Naive B cell (primary cell): ENCODE measurements around the gene UTP11. TPM values are rescaled to one million over a fixed set of nuclear protein-coding genes. Genes with fewer than 3 reads are reported as not detected.

Source experiments
- ATAC-seq, 2 donors: fragments of 150-1000 bp; cut with Tn5 transposase; 2 replicates each; pipeline ENCODE4 v1.10.0; 2021; ENCODE audit warnings: low read depth in 2 of 2, mild to moderate bottlenecking in 2 of 2, moderate library complexity in 2 of 2
- DNase-seq: peaks from one replicate; pipeline ENCODE4 v3.0.0; 2022
- H3K27ac Mint-ChIP-seq, 6 donors: one replicate each; pipeline ENCODE4 v1.8.0; 2020 to 2022; ENCODE audit warnings: mild to moderate bottlenecking in 6 of 6, mixed read lengths in 6 of 6, moderate library complexity in 5 of 6, inconsistent platforms in 2 of 6
- H3K27me3 Mint-ChIP-seq, 3 donors: one replicate each; pipeline ENCODE4 v1.8.0; 2021 to 2022; ENCODE audit warnings: mixed read lengths in 3 of 3, mild to moderate bottlenecking in 1 of 3
- H3K36me3 Mint-ChIP-seq, 2 donors: one replicate each; pipeline ENCODE4 v1.8.0; 2020 to 2022; ENCODE audit warnings: mixed read lengths in 2 of 2, inconsistent platforms in 1 of 2, mild to moderate bottlenecking in 1 of 2
- H3K4me1 Mint-ChIP-seq, 3 donors: one replicate each; pipeline ENCODE4 v1.8.0; 2020 to 2022; ENCODE audit warnings: mixed read lengths in 3 of 3, inconsistent platforms in 1 of 3, mild to moderate bottlenecking in 1 of 3, moderate library complexity in 1 of 3
- H3K4me3 Mint-ChIP-seq, 8 donors: one replicate each; pipeline ENCODE4 v1.8.0; 2020 to 2022; ENCODE audit warnings: mild to moderate bottlenecking in 8 of 8, mixed read lengths in 8 of 8, moderate library complexity in 8 of 8, inconsistent platforms in 2 of 8
- H3K9me3 Mint-ChIP-seq, 7 donors: one replicate each; pipeline ENCODE4 v1.8.0; 2020 to 2022; ENCODE audit warnings: mixed read lengths in 7 of 7, mild to moderate bottlenecking in 5 of 7, inconsistent platforms in 2 of 7, moderate library complexity in 1 of 7
- polyA plus RNA-seq, 6 donors: library from polyadenylated mRNA; unstranded; fragments of 300-500 nt; fragmentation: Illumina TruSeq; gene quantifications; one replicate each; pipeline ENCODE4 v1.2.3, GENCODE V29; 2021; ENCODE audit warnings: low read depth in 6 of 6

The UTP11 gene
- polyA plus RNA-seq, 6 donors from 2014 or later, result 19.2 to 25.3 (median 20.9) TPM

DNA sequence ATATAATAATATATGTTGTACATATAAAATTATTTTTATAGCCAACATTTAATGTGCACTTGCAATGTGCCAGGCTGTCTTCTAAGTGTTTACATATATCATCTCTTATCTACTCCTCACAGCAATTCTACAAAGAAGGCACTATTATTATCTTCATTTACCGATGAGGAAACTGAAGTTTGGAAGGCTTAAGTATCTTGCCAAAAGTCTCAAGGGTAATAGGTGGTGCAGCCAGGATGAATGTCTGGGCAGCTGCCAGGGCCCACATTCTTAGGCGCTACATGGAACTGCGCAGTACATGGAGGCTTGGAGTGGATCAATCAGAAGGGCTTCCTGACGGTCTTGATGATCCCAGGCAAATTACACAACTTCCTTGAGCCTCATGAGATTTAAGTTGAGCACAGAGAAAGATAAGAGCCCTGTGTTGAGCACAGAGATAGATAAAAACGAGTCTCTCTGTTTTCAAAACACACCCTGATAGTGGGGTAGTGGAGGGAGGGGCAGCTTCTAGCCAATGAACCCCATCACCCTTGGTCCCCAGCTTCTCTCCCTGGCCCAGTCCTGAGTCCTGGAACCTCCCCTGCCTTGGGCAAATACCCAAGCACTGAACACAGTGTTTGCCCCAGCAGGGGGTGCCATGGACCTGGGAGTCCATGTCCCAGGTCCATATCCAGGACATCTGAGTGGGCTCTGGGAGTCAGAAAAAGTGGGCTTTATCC, 24.8 kb downstream of the UTP11 start:
- no peaks in the 10 kb centered on the region for H3K4me1 Mint-ChIP-seq
- no peak for ATAC-seq

DNA sequence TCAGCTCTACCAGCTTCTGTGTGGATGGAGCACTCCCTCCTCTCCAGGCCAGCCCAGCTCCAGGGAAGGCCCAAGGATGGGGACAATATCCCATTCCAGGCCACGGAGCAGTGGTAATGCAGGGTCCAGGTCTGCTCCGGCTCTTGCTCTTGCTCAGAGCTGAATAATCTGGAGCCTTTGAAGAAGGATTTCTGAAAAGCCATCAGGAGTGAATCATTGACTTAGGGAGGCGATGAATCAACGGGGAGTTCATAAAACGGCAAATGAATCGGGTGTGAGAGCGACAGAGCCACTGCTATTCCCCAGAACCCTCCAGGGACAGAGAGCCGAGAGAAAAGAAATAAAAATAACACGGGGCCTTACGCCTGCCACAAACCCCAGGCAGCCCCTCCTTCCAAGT, 26.3 kb downstream of the UTP11 start:
- H3K27me3 Mint-ChIP-seq, result peaks cover 68 to 84% (median 75%) of the 10 kb centered on the region in 3 donors
- ATAC-seq, result no peak

More for the DNA sequence above, 24.8 kb downstream of the UTP11 start:
- Mint-ChIP-seq H3K9me3 (no peaks in the 10 kb centered on the region), H3K27me3 (peaks cover 55 to 73% (median 62%) of the 10 kb centered on the region in 3 donors), H3K4me3 (no peak overlapping the region), H3K36me3 (peaks cover 0 to 5% of the 10 kb centered on the region in 2 donors), H3K27ac (peak overlapping the region in 1 of 6 donors; percentile 15)
- no peak for DNase-seq

DNA sequence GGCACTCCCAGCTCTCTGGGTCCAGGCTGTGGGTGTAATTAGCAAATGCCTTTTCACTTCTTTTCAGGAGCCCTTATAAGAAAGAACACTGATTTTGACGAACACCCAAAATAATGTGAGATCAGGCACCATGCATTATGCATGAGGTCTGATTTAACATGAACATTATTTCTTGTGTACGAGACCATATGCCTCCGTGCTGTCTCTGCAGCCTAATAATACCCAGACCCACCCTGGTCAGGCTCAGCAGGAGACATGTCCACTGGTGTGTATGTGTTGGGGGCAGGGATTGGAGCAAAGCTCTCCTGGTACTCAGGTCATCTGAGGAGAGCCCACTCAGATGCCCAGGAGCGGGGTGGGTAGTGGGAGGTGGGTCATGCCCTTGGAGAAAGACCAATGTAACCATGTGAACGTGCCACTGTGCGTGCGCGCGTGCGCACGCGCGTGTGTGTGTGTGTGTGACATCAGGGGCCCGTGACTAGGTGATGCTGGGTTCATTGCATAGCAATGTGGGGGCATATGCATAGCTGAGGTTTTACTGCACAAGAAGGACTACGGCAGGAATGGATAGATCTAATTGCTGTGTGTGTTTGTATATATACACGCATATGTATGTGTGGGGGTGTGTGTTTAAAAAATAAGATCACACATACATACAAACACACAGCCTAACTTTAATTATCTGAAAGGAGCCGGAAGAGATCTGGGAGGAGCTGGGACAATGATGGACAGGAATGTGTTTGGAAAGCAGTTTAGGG, 27.0 kb downstream of the UTP11 start:
- H3K4me3 Mint-ChIP-seq, result no peak overlapping the region
- H3K27me3 Mint-ChIP-seq, result peaks cover 72 to 85% (median 75%) of the 10 kb centered on the region in 3 donors

More for the DNA sequence above, 26.3 kb downstream of the UTP11 start:
- Mint-ChIP-seq H3K4me1 (peaks cover 6 to 9% (median 7%) of the 10 kb centered on the region in 3 donors), H3K9me3 (no peaks in the 10 kb centered on the region), H3K36me3 (peaks cover 0 to 5% of the 10 kb centered on the region in 2 donors), H3K4me3 (no peak overlapping the region), H3K27ac (peak overlapping the region in 1 of 6 donors; percentile 52)
- no peak for DNase-seq

DNA sequence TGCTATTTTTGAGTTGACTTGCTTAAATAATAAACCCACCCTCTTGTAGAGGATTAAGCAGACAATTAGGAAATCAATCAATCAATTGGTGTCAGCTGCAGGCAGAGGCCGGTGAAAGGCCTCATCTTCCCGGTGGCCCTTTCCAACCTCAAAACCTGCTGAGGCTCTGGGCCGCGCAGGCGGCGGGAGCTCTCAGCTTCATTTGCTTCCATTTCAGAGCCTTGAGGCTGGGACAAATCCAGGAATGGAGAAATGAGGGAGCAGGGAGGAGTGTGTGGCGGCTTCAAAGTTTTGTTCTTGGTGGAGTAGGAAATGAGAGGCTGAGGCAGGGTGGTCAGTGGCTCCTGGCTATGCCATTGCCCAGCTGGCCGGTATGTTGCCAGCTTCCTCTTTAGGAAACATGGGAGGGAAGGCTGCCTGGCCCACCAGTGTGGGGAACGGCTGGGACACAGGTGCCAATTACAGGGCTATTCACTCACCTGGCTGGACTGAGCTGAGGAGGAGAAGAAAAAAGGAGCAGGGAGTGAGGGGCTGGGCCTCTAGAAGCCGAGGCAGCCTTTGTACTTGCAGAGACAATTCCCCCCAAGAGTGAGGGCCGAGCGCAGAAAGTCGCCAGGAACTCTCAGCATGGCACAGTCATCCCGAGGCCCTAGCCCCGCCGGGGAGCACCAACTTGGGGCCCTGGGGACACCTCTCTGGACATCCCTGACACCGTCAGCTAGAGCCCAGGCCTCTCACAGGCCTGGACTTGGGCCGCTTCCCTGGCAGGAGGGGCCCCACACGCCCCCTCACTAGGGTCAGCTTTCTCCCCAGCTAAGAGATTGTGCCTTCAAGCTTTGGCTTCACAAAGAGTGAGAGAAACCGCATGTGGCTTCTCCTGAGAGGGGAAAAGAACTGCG, 29.7 kb downstream of the UTP11 start:
- H3K27ac Mint-ChIP-seq, result no peak overlapping the region
- H3K4me1 Mint-ChIP-seq, result peaks cover 10 to 21% (median 12%) of the 10 kb centered on the region in 3 donors
- ATAC-seq (no peak), DNase-seq (no peak)
- H3K27me3 Mint-ChIP-seq, result peaks cover 59 to 74% (median 63%) of the 10 kb centered on the region in 3 donors
- H3K4me3 Mint-ChIP-seq, result peak overlapping the region in 3 of 8 donors; percentile 35 to 83 (median 64)
- H3K36me3 Mint-ChIP-seq, result peaks cover 0 to 5% of the 10 kb centered on the region in 2 donors
- no peaks in the 10 kb centered on the region for H3K9me3 Mint-ChIP-seq

More for the DNA sequence above, 27.0 kb downstream of the UTP11 start:
- H3K9me3 Mint-ChIP-seq, result no peaks in the 10 kb centered on the region
- no peak for DNase-seq
- ATAC-seq, result no peak
- peak overlapping the region in 1 of 6 donors; percentile 35 for H3K27ac Mint-ChIP-seq
- peaks cover 0 to 5% of the 10 kb centered on the region in 2 donors for H3K36me3 Mint-ChIP-seq
- peaks cover 10 to 16% (median 10%) of the 10 kb centered on the region in 3 donors for H3K4me1 Mint-ChIP-seq

DNA sequence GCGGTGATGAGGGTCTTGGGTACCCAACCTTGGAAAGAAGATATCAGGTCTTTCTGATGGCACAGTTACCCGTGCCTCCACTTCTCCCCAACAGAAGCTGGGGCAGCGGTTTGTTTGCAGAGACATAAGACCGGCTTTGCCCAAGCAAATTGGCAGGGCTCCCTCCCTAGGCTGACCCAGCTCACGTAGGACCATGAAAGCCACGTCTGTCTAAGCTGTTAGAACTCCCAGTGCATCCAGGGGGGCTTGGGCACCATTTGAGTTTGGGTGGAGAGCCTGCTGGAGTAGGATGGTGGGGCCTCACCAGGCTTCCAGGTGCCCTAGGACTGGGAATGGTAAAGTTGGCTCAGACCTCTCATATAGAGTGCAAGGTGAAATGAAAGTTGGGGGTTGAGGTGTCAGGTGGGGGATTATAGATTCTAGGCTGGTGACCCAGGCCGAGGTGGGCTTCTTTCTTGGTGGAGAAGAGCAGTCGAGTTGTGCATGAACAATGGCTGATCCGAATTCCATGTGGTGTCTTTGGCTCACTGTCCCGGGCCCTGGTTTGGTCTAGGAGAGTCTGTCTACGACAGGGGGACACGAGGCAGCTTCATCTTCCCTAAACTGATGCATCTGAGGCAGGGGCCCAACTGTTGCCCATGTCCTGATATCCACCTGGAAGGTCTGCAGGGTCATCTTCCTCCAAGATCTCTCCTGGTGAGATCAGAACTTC, 30.7 kb downstream of the UTP11 start:
- peaks cover 0 to 5% of the 10 kb centered on the region in 2 donors for H3K36me3 Mint-ChIP-seq
- peak overlapping the region in 5 of 8 donors; percentile 30 to 75 (median 54) for H3K4me3 Mint-ChIP-seq
- DNase-seq (no peak), ATAC-seq (no peak)
- peaks cover 55 to 77% (median 63%) of the 10 kb centered on the region in 3 donors for H3K27me3 Mint-ChIP-seq
- peak overlapping the region in 1 of 6 donors; percentile 48 for H3K27ac Mint-ChIP-seq
- H3K9me3 Mint-ChIP-seq, result no peaks in the 10 kb centered on the region
- peaks cover 10 to 28% (median 12%) of the 10 kb centered on the region in 3 donors for H3K4me1 Mint-ChIP-seq

DNA sequence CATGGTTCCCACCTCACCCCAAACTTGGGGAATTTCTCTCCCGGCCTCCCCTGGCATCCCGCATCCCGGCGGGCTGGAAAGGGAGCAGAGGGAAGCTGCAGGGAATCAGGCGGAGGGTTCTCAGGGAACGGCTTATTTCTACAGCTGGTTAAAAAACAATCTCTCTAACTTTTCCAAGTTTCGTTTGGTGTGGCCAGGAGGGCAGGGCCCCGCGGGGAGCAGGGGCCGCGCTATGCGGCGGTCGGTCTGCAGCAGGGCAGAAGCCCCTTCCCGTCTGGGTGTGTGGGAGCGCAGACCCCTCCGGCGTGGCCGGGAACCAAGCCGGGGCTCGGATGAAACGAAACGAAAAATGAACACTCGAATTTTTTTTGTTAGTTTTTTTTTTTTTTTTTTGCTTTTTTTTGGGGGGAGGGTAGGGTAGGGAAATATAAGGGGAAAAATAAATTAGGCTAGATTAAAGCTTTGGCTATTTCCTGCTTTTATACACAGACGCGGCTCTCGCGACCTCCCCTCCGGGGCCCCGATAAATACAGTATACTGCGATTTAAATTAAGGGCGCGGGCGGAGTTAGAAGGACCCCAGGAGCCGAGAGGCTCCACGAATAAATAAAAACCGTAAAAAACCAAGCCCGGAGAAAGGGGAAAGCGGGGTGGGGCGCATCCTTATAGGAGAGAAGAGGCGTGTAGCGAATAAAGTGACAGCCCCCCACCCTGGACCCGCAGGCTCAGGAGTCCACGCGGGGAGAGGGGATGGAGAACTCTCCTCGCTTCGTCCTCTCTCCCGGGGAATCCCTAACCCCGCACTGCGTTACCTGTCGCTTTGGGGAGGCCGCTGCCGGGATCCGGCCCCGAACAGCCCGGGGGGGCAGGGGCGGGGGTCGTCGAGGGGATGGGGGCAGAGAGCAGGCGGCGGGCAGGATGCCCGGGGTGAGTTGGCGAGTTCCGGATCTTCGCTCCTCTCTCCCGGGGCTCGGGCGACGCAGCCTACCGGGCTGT, 32.0 kb downstream of the UTP11 start:
- H3K4me3 Mint-ChIP-seq, result peak overlapping the region; percentile 69 to 95 (median 85)
- H3K27ac Mint-ChIP-seq, result peak overlapping the region in 4 of 6 donors; percentile 68 to 89 (median 84)
- no peak for ATAC-seq
- peak; percentile 11 for DNase-seq
- H3K36me3 Mint-ChIP-seq, result peaks cover 0 to 5% of the 10 kb centered on the region in 2 donors
- H3K9me3 Mint-ChIP-seq, result no peaks in the 10 kb centered on the region
- peaks cover 45 to 66% (median 52%) of the 10 kb centered on the region in 3 donors for H3K27me3 Mint-ChIP-seq
- H3K4me1 Mint-ChIP-seq, result peaks cover 10 to 28% (median 12%) of the 10 kb centered on the region in 3 donors

DNA sequence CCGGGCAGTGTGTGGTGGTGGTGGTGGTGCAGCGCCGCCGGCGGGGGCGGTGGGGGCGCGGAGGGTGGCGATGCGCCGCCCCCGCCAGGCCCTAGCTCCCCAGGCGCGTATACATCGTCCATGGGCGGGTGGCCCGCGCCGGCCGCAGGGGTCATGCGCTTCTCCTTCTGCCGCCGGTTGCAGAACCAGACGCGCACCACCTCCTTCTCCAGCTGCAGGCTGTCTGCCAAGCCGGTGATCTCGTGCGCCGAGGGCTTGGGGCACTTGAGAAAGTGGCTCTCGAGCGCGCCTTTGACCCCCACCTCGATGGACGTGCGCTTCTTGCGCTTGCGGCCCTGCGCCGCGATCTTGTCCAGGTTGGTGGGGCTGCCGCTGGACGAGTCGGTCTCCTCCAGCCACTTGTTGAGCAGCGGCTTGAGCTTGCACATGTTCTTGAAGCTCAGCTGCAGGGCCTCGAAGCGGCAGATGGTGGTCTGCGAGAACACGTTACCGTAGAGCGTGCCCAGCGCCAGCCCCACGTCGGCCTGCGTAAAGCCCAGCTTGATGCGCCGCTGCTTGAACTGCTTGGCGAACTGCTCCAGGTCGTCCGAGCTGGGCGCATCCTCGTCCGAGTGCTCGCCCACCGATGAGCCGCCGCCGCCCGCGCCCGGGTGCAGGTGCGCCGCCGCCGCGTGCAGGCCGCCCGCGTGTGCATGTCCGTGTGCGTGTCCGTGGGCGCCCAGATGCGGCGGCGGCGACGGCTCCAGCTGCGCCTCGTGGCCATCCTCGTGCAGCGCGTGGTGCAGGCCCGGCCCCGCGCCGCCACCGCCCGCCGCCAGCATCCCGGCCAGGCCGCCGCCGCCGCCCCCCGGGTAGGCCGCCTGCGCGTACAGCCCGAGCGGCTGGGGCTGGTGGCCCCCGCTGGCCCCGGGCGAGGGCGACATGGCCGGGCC, 33.1 kb downstream of the UTP11 start:
- peak overlapping the region in 7 of 8 donors; percentile 44 to 77 (median 65) for H3K4me3 Mint-ChIP-seq
- H3K4me1 Mint-ChIP-seq, result peaks cover 10 to 28% (median 12%) of the 10 kb centered on the region in 3 donors
- no peaks in the 10 kb centered on the region for H3K36me3 Mint-ChIP-seq
- DNase-seq (peak; percentile 21), ATAC-seq (no peak)
- no peaks in the 10 kb centered on the region for H3K9me3 Mint-ChIP-seq
- H3K27ac Mint-ChIP-seq, result peak overlapping the region in 1 of 6 donors; percentile 6
- H3K27me3 Mint-ChIP-seq, result peaks cover 34 to 55% (median 40%) of the 10 kb centered on the region in 3 donors

DNA sequence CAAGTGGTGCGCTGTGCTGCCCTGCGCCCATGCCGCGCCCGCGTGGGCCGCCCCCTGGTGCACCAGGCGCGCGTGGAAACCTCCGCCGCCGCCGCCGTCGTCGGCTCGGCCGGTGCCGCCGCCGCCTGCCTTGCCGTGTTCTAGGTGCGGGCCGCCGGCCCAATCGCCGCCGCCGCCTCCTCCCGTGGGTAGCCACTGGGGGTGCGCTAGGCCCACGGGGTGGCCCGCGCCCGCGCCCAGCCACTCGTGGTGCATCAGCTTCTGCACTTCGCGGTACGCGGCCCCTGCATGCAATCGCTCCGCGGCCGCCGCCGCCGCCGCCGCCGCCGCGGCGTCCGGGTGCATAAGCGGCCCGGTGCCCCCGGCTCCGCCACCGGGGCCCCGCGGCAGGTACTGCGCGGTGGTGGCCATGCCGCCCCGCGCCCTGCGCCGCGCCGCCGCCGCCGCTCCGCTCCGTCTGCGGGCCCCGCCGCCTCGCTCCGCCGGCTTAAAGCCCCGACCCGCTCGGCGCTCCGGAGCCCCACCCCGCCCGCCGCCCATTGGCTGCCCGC, 33.9 kb downstream of the UTP11 start, which contains the start of gene POU3F1:
POU3F1 (minus strand) TSS at position 461 of the 551 bp plus-strand sequence; CDS start at position 411, 50 bp downstream.
- peak; percentile 27 to 31 for ATAC-seq
- Mint-ChIP-seq H3K27me3 (peaks cover 30 to 47% (median 33%) of the 10 kb centered on the region in 3 donors), H3K27ac (peak within 1 kb of the TSS in 4 of 6 donors; percentile 6 to 92 (median 46)), H3K4me1 (peaks cover 10 to 28% (median 12%) of the 10 kb centered on the region in 3 donors), H3K36me3 (no peaks in the 10 kb centered on the region), H3K9me3 (no peaks in the 10 kb centered on the region), H3K4me3 (peak within 1 kb of the TSS; percentile 74 to 88 (median 84))
- no peak for DNase-seq

DNA sequence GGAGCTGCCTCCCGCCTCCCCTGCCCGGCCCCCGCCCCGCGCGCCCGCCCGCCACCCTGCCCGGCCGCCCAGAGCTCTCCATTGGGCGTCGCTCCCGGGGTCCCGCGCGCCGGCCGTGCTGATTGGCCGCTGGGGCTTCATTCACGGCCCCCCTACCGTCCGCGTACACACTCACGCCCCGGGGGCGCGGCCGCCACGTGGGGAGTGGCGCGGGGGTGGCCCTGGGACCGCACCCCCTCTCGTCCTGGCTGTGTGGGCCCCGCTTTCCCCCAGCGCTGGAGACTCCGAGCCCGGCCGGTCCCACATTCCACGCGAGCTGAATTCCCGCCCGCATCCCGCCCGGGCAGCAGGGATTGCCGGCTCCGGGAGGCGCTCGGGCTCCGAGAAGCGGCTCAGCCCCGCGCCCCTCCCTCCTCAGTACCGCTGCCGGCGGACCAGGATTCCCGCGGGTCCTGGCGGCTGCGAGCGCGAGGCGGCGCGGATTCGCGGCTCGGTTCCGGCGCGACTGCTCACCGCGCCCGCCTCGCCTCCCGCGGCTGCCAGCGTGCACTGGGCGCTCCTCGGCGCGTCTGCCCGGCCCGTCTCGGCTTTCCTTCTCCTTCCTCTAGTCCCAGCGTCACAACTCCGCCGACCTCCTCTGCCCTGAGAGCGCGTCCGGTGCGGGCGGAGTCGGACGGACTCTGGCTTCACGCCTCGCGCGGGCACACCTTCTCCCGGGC, 34.5 kb downstream of the UTP11 start:
- Mint-ChIP-seq H3K27ac (peak overlapping the region in 1 of 6 donors; percentile 92), H3K27me3 (peaks cover 23 to 41% (median 27%) of the 10 kb centered on the region in 3 donors), H3K4me1 (peaks cover 10 to 28% (median 13%) of the 10 kb centered on the region in 3 donors), H3K4me3 (peak overlapping the region; percentile 74 to 88 (median 84)), H3K36me3 (no peaks in the 10 kb centered on the region), H3K9me3 (no peaks in the 10 kb centered on the region)
- DNase-seq, result peak; percentile 73
- ATAC-seq, result peak; percentile 79 to 81
